ENCODE measurements around the gene TFCP2L1.
A peak's percentile ranks its signal among the peaks of the same experiment; 100 is the strongest.
"Not testable (repeated sequence)": the region's sequence is repeated elsewhere in the genome, so short reads cannot be mapped to it uniquely, and the experiment has no call there.

TFCP2L1 gene

DNA sequence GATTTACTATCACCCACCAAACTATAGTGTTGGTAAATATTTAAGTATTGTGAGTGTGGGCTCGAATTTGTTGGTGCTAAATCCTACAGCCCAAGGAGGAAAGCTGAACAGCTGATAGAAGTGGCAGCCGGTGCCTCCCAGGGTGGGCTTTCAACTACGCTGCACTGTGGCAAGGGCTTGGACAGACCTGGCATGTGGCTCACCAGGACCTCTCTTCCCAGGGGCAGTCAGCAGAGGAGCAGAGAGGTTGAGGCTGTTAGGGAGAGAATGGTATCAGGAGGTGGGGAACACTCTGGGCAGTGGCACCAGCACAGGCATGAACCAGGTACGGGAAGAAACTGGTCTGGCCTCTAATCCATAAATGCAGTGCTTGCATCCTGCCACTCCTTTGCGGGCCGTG, 44.6 kb downstream of the TFCP2L1 start:
- DNase-seq: no peak

DNA sequence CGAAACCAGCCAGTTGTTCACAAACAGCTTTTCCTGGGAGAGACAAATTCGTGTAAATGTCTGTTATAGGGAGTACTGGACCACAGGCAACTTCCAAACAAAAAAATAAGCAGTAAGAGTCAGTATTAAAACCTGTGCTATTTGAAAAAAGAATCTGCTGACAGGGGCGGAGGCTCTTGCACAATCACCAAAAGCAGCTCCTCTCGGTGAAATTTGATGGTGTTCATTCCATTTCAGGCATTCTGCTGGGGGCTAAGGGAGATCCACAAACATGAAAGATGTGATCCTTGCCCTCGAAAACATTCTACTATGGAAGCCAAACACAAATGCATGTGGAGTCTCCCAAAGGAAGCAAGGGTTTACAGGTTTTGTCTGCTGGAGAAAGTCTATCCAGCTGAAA, 45.0 kb downstream of the TFCP2L1 start:
- DNase-seq: no peak

DNA sequence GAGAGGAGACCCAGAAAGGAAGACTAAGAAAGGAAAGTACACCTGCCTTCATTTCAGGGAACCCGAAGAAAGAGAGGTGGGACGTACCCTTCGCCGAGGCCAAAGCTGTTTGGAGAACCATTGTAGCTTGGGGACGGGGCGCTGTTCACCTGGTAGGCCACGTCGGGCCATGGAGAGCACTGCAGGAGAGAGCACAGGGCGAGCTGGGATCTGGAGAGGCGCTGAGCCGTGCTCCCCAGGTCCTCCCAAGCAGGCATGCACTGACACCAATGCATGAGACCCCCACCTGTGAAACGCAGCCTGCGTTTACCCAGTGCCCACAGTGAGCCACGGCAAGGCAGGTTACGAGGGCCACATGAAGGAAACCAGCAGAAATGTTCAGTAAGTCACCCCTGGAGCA, 45.5 kb downstream of the TFCP2L1 start:
- no peak for DNase-seq

DNA sequence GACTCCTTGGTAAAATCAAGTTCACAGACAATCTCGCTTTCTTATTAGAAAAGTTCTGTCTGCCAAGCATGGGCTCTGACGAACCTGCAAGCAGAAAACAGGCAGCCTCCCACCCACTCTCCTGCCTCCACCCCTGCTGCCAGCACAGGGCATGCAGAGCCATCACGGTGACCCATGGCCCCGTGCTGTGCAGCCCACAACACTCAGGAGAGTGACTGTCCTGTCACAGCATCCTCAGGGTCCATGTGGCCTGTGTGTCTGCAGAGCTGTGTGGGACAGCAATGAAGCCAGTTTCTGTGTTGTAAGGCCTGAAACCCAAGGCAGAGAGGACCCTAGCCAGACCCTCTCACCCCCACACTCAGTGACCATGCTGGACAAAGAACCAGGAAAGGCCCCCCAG, 46.2 kb downstream of the TFCP2L1 start:
- no peak for DNase-seq

DNA sequence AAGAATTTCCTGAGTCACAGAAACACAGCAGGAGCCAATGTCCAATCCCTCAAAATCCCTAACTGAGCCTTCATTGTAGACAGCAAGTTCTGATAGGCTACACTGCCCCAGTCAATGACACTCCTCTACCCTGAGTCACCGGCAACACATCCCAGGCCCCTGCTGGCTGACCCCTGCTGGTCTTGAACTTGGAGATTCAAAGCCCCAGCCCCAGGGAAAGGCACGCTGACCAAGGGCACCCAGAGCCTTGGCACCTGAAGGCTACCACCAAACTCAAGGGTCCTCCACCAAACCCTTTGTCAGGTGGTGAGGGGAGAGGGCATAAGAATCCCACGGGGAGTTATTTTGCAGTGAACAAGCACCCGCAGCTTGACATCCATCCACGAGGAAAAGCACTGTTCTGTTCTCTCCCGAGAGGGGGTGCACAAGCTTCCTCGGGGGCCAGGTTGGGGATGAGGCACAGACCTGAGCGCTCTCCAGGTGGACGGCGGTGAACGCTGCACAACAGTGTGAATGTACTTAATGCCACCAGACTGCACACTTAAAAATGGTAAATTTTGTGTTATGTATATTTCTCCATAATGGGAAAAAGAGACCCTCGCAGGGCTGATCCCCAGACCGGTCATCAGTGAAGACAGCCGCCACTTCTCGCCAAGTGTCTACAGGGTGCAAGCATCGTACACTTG, 46.9 kb downstream of the TFCP2L1 start:
- no peak for DNase-seq

DNA sequence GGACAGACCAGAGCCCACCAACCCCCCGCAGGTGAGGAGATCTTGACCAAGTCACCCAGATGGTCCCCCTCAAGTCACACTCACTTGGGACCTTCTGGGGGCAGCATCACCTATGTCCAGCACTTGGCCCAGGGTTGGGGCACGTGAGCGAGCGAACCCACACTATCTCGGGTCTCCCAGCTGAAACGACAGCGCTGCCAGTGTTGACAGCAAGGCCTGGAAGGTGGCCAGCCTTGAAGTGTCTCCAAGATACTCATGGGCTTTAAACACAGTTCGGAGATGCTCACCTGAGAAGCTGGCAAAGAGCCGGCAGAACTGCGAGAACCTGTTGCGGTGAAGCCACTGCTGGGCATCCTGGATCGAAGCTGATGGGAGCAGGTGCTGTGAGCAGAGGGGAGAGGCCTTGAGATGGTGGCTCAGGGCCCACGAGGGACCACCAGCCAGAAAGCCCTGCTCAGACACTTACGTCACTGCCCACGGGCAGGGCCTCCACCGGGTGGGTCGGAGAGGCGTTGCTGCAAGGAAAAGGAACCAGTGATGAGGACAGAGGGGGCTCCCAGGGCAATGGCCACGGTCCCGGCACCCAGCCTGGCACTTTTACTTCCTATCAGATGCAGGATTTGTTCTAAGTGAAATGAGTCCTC, 47.5 kb downstream of the TFCP2L1 start:
- no peak for DNase-seq

DNA sequence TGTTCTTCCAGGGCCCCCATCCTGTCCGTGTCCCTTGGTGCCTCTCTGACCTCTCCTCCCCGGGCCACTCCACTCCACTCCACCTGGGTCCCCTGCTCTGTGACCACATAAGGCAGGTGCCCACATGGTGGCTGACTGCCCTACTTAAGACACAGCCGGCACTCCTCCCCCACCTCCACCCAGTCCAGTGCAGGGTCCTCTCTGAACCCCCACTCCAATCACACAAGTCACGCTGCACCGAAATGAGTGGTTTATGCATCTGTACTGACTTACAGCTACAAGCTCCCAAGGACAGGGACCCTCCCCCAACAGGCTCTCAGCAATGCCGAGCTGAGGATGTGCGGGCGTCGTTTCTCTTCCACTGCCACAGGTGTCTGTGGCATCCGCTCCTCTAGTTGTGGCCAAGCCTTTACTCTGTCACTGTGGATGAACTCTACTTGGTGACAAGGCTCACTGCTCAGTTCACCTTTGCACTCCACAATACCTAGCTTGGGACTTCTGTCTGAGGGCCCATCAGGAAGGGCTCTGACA, 48.3 kb downstream of the TFCP2L1 start:
- no peak for DNase-seq

DNA sequence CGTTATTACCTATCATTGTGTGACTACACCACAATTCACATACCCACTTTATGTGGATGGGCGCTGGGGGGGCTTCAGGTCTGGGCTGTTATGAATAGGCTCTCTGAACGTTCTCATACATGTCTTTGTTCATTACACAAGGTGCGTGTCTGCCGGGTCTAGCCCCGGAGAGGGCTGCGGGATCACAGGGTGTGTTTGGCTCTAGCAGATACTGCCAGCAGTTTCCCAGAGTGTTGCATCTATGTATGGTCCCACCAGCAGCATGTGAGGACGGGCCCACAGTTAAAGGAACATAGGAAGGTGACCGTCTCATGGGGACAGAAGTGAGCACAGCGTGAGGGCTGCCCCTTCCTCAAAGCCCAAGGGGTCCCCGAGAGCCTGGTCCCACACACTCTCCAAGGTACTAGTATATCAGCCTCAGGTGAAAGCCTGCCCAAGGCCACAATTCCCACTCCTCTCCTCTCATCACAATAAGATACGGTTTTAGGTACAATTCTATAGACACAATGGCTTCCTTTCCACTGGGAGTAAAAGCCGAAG, 48.8 kb downstream of the TFCP2L1 start:
- no peak for DNase-seq

DNA sequence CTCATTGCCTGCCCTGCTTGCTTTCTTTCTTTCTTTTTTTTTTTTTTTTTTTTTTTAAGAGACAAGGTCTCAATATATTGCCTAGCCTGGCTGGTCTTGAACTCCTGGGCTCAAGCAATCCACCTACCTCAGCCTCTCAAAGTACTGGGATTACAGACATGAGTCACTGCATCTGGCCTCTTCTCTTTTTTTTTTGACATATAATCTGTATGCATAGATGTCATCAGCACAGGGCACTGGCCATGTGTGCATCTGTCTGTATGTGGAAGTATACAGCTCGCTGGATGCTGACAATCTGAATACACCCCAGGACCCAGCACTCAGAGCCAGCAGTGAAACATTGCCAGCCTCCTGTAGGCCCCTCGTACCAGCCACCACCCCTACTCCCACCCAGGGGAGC, 49.5 kb downstream of the TFCP2L1 start:
- no peak for DNase-seq

DNA sequence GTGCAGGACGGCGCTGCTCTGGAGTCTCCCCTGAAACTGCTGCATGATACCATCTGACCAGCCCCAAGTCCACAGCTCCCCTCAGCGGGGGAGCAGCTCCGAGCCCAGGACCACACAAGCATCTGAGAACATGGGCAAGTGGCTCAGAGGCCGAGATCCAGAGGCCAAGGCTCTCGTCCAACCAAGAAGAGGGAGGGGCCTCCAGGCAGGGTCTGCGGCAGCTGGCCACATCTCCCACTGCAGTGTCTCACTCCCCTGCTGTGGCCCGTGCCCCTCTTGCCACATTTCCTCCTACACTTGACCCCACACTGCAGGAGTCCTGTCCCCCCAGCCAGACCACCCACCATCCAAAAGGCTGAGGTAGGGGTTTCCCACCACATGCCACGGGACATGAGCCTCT, 50.2 kb downstream of the TFCP2L1 start:
- no peak for DNase-seq

DNA sequence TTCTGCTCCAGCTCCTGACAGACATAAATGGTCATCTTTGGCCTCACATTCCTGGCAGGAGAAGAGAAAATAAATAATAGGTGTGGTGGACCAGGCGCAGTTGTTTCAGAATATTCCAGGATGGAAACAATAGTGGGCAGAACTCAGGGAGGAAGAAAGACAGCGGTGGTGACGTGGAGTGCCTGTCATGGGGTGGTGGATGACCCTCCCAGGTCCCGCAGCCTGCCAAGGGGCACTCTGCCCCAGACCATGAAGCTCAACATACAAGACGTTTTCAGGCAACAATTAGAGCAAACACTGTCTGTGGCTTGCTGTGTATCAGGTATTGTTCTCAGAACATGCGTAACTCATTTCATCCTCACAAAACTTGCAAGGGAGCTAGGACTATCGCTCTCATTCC, 50.9 kb downstream of the TFCP2L1 start:
- DNase-seq: no peak

DNA sequence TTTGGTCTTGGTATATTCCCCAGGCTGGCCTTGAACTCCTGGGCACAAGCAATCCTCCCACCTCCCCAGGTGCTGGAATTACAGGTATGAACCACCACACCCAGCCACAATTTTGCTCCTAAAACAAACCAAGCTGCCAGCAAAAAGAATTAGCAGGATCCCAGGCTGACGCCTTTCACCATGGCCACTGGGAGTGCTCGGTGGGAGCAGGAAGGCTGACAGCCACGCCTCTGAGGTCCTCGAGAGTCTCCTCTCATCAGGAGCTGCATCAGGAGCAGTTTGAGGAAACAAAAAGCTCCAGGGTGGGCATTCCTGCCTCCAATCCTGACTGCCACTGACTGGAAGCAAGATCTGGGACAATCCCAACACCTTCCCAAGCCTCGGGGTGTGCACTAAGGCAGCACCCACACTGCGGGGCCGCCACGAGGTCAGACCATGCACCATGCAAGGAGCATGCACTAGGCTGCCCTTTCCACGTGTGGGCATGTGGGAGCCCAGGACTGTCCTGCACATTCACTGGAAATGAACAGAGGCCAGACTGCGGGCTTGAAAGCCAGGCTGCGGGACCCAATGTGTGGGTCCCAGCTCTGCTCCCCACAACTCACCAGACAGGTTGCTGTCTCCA, 51.4 kb downstream of the TFCP2L1 start:
- no peak for DNase-seq

DNA sequence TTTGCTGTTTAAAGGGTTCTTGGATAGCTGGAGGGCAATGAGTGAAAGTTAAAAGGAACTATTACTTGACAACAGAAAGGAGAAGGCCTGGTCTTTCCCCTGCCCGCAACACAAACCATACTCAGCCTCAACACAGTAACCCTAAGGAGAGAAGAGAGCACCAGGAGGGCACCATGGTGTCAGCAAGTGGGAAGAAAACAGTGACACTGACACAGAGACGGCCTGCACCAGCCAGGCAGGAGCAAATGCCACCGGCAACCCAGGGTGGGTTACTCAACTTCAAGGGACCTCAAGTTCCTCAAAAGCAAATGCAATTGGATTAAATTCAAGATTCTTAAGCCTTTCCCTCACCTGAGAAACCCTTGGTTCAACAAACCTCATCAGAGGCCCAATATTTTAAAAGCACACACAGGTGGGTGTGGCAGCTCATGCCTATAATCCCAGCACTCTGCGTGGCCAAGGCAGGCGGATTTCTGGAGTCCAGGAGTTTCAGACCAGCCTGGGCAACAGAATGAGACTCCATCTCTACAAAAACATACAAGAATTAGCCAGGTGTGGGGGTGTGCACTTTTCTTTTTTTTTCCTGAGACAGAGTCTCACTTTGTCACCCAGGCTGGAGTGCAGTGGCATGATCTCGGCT, 52.3 kb downstream of the TFCP2L1 start:
- DNase-seq: no peak

DNA sequence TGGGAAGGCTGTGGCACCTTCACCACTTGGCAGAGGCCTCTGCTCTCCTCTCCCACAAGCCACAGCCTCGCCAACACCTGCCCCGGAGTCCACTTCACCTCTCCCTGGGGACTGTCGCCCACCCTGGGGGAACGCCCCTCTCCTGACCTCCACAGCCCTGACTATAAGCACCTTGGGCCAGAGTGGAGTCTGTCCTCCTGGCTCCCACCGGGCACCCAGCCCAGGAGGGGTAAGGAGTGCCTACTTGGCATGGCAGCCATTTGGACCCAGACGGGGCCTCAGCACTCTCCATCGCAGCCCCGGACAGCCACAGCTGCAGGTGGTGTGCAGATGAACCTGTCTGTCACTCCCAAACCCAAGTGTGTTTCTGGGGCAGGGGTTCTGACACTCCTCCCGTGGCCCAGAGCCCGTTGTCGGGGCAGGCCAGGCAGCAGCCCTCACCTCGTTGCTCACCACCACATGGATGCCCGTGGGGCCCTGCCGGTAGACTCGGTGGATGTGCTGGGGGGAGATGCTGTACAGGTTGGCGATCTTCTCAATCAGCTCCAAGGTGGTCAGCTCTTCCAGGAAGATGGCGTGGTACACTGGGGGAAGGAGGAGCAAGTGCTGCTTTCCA, 53.5 kb downstream of the TFCP2L1 start:
- DNase-seq: peak; percentile 56

DNA sequence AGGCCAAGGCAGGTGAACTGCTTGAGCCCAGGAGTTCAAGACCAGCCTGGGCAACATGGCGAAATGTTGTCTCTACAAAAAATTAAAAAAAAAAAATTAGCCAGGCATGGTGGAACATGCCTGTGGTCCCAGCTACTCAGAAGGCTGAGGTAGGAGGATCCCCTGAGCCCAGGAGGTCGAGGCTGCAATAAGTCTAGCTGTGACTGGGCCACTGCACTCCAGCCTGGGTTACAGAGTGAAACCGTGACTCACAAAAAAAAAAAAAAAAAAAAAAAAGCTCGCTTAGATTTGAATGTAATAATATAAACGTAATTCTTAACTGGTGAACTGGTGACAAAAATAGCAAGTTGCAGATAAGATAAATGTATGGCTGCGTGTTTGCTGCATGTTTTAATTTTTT, 56.5 kb downstream of the TFCP2L1 start:
- no peak for DNase-seq

DNA sequence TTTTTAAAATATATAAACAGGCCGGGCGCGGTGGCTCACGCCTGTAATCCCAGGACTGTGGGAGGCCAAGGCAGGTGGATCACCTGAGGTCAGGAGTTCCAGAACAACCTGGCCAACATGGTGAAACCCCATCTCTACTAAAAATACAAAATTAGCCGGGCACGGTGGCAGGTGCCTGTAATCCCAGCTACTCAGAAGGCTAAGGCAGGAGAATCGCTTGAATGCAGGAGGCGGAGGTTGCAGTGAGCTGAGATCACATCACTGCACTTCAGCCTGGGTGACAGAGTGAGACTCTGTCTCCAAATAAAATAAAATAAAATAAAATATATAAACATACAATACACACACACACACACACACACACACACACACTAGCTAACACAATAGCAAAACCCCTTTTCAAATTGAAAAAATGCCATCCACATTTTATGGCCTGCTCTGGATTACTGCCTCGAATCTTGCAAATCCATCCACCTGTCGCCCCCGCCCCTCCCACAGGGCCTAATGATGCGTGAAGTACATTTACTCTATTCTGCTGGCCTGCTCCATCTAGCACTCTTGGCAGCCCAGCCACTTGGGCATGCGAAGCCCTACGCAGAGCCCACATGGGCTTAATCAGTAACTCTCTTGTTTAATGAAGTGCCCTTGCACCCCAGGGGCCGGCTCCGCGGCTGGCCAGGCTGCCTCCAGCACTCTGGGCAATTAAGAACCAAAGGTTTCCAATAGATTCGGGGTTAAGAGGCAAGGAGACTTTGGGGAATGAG, 57.4 kb downstream of the TFCP2L1 start:
- DNase-seq: peak; percentile 95

DNA sequence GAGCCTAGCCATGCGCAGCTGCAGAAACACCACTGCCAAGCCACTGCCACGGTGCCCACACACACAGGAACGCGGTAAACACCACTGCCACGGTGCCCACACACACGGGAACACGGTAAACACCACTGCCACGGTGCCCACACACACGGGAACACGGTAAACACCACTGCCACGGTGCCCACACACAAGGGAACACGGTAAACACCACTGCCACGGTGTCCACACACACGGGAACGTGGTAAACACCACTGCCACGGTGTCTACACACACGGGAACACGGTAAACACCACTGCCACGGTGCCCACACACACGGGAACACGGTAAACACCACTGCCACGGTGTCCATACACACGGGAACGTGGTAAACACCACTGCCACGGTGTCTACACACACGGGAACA, 59.3 kb downstream of the TFCP2L1 start:
- not testable (repeated sequence) for DNase-seq

DNA sequence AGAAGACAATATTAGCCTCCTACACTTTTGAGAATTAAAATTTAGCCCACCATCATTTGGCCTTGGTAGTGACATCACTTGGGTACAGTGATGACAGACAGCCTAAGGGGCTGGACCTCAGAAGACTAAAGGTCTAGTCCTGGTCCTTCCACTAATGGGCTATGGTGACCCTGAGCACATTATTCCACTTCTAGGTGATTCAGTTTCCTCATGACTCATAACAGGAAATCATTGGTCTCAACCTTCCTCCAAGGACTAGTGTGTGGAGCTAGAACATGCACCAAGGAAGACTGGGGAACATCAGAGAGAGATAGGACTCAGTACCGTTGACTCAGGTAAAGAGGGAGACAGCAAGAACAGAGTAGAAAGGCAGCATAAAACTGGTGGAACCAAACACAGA, 64.0 kb downstream of the TFCP2L1 start:
- DNase-seq: no peak

DNA sequence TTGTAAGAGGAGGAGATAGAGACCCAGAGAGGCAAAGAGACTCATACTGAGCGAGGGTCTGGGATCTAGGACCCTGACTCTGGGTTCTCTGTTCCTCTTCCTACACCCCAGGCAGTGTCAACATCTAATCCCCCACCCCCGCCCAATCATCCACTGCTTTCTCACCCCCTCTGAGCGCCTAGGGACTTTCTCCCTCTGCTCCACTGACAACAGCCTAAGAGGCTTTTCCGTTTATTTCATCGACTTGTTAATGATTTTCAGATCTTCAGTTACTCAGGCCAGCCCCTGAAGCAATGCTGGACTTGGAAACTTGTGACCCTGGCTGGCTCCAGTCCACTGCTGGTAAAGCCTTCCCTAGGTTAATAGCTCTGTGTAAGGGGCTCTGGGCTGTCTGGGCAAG, 65.1 kb downstream of the TFCP2L1 start:
- DNase-seq: no peak

DNA sequence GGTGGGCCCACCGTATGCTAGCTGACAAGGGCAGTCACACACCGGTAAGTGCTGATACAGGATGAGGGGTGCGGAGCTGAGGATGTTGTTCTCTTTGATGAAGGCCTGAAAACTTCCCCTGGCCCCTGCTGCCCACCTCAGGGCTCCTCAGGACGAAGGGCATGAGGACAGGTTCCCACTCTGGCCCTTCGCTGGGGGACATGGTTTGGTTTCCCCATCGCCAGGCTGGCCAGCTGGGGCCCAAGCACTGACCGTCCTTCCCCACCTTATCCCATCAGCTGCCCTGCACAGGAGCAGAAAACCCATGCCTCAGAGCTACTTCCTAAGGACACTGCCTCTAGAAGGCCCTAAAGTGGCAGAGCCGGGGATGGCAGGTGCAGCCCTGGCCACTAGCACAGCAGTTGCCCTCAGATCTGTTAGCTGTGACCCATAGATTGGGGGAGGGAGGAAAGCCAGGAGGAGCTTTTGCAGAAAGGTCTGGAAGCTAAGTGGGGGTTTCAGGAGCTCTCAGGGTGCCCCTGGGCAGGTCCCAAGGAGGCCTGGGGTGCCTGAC, 66.5 kb downstream of the TFCP2L1 start:
- DNase-seq: peak; percentile 9

DNA sequence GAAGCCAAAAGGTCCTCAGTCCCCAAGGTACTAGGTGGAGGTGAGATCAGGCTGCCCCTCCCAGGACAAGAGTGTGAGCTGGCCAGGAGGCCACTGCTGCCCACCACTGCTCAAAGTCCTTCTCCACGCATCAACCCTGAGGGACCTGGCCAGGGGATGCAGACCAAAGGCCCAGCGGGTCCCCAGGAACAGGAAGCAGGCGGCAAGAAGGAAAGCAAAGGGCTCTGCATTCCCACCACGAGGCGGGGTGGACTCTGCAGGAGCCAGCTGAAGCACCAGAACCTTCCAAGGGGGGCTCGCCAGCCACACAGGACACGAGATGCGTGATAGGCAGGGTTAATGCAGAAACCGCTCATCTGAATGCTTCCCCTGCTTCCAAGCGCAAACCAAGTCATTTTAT, 67.4 kb downstream of the TFCP2L1 start:
- DNase-seq: no peak

DNA sequence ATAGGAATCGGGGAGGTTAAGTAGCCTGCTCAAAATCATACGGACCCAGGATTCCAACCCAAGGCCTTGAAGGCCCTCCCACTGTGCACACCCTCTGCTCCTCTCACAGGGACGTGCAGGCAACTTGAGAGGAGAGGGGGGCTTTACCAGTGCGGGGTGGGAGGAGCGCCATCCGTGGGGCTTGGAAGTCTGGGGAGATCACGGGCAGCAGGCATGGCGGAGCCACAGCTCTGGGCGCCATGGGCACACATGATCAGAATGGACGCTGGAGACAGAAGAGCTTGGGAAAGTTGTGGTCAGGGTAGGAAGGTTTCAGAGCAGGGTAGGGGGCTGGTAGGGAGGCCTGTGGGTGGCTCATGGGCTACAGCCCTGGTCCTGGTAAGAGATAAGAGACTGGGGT, 70.7 kb downstream of the TFCP2L1 start:
- no peak for DNase-seq

All from NCI-H1092 treated with DMSO at 0.1 percent for 48 hours (cell line).